ENCODE results near the gene ECSCR. TPM values are rescaled to one million over a fixed set of nuclear protein-coding genes. Genes with fewer than 3 reads are reported as not detected.

The ECSCR gene
- total RNA-seq, 4 donors from 2014 or later, result 12.8 to 41.0 (median 25.9) TPM

DNA sequence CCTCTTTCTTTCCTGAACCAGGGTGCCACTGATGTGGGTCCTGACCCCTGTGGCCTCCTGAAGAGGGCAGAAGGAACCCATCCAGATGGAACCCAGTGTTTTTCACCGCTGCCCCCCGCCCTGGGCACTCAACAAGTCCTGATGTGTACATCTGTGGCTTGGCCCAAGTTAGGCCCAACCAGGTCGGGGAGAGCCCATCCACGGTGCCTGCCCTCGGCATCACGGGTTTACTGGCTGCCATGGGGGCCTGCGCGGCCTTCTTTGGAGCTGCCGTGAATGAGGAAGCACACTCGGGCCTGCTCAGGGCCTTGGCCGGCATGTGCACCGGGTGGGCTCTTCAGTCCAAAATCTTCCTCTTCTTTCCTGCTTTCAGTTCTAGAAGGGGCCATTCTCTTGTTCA, 5.8 kb downstream of the ECSCR start:
- H3K27me3 ChIP-seq, result no peaks in the 10 kb centered on the region

DNA sequence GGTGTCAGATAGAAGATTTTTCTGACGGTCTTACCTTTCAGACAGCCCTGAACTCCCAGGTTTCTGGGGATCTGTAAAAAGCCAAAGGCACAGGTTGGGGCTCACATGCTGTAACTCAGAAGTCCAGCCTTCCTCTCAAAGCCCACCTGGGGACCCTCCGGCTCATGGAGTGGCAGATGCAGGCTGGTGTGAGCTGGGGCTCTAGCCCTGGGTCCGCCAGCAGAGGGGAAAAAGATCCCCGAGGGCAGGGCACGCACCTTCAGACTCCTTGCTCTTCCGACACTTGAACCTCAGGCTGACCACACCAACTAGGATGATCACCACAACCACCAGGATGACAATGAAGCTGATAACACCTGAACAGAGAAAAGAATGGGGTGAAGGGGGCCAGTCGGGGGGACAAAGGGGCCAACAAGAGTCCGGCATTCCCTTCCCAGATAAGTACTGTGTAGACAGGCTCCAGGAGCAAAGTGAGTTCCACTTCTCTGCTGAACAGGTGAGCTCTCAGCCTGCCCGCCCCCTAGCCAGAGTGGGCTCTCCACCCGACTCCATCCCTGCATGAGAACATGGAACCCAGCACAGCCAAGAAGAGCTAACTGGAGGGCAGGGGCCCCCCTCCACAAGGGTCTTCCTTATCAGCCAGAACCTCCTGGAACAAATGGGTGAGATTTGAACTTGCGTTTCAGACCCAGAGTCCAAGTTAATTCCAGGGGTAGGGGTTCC, 7.8 kb downstream of the ECSCR start:
- no peak for TF ChIP-seq POLR2A (IDR thresholded peaks at IDR 0.05)
- TF ChIP-seq EP300 (IDR thresholded peaks at IDR 0.05), result no peak
- TF ChIP-seq, protein P1, sequence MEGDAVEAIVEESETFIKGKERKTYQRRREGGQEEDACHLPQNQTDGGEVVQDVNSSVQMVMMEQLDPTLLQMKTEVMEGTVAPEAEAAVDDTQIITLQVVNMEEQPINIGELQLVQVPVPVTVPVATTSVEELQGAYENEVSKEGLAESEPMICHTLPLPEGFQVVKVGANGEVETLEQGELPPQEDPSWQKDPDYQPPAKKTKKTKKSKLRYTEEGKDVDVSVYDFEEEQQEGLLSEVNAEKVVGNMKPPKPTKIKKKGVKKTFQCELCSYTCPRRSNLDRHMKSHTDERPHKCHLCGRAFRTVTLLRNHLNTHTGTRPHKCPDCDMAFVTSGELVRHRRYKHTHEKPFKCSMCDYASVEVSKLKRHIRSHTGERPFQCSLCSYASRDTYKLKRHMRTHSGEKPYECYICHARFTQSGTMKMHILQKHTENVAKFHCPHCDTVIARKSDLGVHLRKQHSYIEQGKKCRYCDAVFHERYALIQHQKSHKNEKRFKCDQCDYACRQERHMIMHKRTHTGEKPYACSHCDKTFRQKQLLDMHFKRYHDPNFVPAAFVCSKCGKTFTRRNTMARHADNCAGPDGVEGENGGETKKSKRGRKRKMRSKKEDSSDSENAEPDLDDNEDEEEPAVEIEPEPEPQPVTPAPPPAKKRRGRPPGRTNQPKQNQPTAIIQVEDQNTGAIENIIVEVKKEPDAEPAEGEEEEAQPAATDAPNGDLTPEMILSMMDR (IDR thresholded peaks at IDR 0.05), result no peak
- peaks cover 0 to 6% (median 0%) of the 10 kb centered on the region in 4 donors for H3K4me1 ChIP-seq
- H3K27me3 ChIP-seq, result no peaks in the 10 kb centered on the region
- H3K9me3 ChIP-seq, result no peaks in the 10 kb centered on the region
- H3K27ac ChIP-seq, result no peak overlapping the region
- no peak overlapping the region for H3K4me3 ChIP-seq
- DNase-seq (ENCODE audit: low spot score in 2 of 2), result no peak
- WGBS, 2 donors, result 85 to 87% methylated on average over 11 of the region's 11 CpGs
- H3K36me3 ChIP-seq, result no peaks in the 10 kb centered on the region

More for the DNA sequence above, 5.8 kb downstream of the ECSCR start:
- no peaks in the 10 kb centered on the region for H3K9me3 ChIP-seq
- DNase-seq (ENCODE audit: low spot score in 2 of 2), result no peak
- no peaks in the 10 kb centered on the region for H3K36me3 ChIP-seq
- no peak overlapping the region for H3K4me3 ChIP-seq
- H3K27ac ChIP-seq, result no peak overlapping the region
- 93 to 94% methylated on average over 5 to 12 of the region's 12 CpGs for WGBS, 2 donors
- TF ChIP-seq EP300 (IDR thresholded peaks at IDR 0.05), result no peak
- TF ChIP-seq, protein P1 (IDR thresholded peaks at IDR 0.05), result no peak
- TF ChIP-seq POLR2A (IDR thresholded peaks at IDR 0.05), result no peak
- peaks cover 0 to 6% (median 0%) of the 10 kb centered on the region in 4 donors for H3K4me1 ChIP-seq

DNA sequence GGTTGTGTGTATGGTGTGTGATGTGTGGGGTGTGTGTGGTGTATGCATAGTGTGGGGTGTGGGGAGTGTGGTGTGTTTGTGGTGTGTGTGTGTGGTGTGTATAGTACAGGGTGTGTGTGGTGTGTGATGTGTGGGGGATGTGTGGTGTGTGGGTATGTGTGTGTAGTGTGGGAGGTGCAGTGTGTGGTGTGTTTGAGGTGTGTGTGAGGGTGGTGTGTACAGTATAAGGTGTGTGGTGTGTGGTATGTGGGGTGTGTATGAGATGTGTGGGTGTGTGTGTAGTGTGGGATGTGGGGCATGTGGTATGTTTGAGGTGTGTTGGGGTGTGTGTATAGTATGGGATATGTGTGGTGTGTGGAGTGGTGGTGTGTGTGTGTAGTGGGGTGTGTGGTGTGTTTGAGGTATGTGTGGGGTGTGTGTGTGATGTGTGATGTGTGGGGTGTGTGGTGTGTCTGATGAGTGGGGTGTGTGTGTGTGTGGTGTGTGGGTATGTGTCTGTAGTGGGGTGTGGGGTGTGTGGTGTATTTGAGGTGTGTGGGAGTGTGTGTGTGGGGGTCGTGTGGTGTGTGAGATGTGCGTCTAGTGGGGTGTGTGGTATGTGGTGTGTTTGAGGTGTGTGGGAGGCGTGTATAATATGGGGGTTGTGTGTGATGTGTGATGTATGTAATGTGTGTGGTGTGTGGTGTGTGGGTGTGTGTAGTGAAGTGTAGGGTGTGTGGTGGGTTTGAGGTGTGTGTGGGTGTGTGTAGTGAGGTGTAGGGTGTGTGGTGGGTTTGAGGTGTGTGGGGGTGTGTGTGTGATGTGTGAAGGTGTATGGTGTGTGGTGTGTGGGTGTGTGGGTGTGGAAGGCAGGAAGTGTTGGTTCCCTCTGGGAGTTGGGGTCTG, 8.6 kb downstream of the ECSCR start:
- Histone ChIP-seq H3K9me3 (no peaks in the 10 kb centered on the region), H3K27me3 (no peaks in the 10 kb centered on the region), H3K4me1 (no peaks in the 10 kb centered on the region), H3K36me3 (no peaks in the 10 kb centered on the region), H3K27ac (no peak overlapping the region), H3K4me3 (no peak overlapping the region)
- no peak for DNase-seq (ENCODE audit: low spot score in 2 of 2)
- 71 to 79% methylated on average over 3 of the region's 3 CpGs for WGBS, 2 donors
- TF ChIP-seq, protein P1 (IDR thresholded peaks at IDR 0.05), result no peak
- TF ChIP-seq EP300 (IDR thresholded peaks at IDR 0.05), result no peak
- no peak for TF ChIP-seq POLR2A (IDR thresholded peaks at IDR 0.05)

DNA sequence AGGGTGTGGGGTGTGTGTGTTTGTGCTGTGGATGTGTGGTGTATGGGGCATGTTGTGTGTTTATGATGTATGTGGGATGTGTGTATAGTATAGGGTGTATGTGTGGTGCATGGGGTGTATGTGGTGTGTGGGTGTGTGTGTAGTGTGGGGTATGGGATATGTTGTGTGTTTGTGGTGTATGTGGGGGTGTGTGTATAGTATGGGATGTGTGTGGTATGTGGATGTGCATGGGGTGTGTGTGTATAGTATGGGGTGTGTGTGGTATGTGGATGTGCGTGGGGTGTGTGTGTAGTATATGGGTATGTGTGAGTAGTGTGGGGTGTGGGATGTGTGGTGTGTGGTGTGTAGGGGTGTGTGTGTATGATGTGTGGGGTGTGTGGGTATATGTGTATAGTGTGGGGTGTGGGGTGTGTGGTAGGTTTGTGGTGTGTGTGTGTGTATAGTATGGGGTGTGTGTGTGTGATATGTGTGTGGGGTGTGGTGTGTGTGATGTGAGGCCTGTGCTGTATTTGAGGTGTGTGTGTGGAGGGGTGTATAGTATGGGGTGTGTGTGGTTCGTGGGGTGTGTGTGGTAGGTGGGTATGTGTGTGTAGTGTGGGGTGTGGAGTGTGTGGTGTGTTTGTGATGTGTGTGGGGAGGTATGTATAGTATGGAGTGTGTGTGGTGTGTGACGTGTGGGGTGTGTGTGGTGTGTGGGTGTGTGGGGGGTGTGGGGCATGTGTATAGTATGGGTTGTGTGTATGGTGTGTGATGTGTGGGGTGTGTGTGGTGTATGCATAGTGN, 10.5 kb downstream of the ECSCR start:
- Histone ChIP-seq H3K4me3 (no peak overlapping the region), H3K36me3 (no peaks in the 10 kb centered on the region), H3K27me3 (no peaks in the 10 kb centered on the region), H3K9me3 (no peaks in the 10 kb centered on the region), H3K27ac (no peak overlapping the region), H3K4me1 (no peaks in the 10 kb centered on the region)
- no peak for DNase-seq (ENCODE audit: low spot score in 2 of 2)
- TF ChIP-seq POLR2A (IDR thresholded peaks at IDR 0.05), result no peak
- TF ChIP-seq EP300 (IDR thresholded peaks at IDR 0.05), result no peak
- TF ChIP-seq, protein P1 (IDR thresholded peaks at IDR 0.05), result no peak
- WGBS, 2 donors, result 76 to 87% methylated on average over 3 of the region's 3 CpGs

All from tibial nerve (tissue), 4 donors.